ENCODE results near the gene SLC6A6. TPM values are rescaled to one million over a fixed set of nuclear protein-coding genes. Genes with fewer than 3 reads are reported as not detected.

SLC6A6 gene
- polyA plus RNA-seq, 1 of the 3 experiments (the other 2 are of a cell fraction): 19.1 TPM

DNA sequence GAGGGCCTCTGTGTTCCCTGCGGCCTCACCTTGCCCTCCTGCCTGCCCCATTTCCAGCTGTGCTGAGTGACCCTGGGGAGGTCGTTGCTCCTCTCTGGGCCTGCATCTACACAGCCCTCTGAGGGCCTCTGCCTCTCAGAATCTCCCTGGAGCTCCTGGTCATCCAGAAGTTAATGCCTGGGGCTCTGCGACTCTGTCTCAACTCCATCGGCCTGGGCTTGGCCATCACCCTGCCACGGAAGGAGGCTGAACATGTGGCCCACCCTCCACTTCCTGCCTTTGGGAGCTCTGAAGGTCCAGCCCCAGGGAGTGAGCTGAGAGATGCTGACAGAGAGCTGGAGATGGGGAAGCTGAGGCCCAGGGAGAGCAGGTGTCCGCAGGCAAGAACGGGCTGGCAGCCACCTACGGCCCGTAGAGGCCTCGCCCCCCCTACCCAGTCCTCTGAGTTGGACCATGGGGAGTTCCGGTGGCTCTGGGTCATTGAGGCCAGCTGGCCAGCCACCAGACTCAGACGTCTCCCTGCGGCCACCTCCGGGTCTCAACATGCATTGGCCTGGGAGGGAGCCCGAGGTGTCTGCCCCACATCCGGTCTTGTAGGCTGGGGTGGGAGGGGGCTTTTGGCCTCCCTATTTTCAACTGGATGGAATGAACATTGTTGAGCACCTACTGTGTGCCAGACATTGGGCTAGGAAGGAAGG is 103.5 kb downstream of the SLC6A6 start:
- H3K4me1 ChIP-seq (ENCODE audit: control insufficient read depth in 1 of 2, insufficient read depth in 2 of 2, low read depth in 1 of 2, low read length in 1 of 2): peaks cover 0 to 4% of the 10 kb centered on the region in 2 experiments; a peak in 1 of 4 replicates
- TF ChIP-seq RAD21 (IDR thresholded peaks at IDR 0.05; ENCODE audit: low read length) (no peak), RCOR1 (IDR thresholded peaks at IDR 0.05; ENCODE audit: low read length) (no peak), RXRA (IDR thresholded peaks at IDR 0.05; ENCODE audit: borderline replicate concordance, low read depth) (no peak), TAF1 (IDR thresholded peaks at IDR 0.05; ENCODE audit: borderline replicate concordance, low read depth, low read length) (no peak), NFIC (IDR thresholded peaks at IDR 0.05; ENCODE audit: borderline replicate concordance) (no peak), EP300 (IDR thresholded peaks at IDR 0.05; ENCODE audit: borderline replicate concordance in 1 of 2, low read depth in 1 of 2, low read length in 1 of 2) (no peak), FOXJ3 (CRISPR knock-in tag; IDR thresholded peaks at IDR 0.05) (no peak), REST (IDR thresholded peaks at IDR 0.05; ENCODE audit: low read depth, low read length) (no peak), JUND (IDR thresholded peaks at IDR 0.05) (no peak), PBX3 (IDR thresholded peaks at IDR 0.05) (no peak), SMC3 (IDR thresholded peaks at IDR 0.05; ENCODE audit: low read depth, low read length) (no peak), USF1 (IDR thresholded peaks at IDR 0.05; ENCODE audit: borderline replicate concordance, low read depth) (no peak), CHD2 (IDR thresholded peaks at IDR 0.05; ENCODE audit: low read length, partially characterized antibody) (no peak), FOSL2 (IDR thresholded peaks at IDR 0.05; ENCODE audit: borderline replicate concordance, low read depth) (no peak), POLR2AphosphoS5 (IDR thresholded peaks at IDR 0.05; ENCODE audit: low read depth, low read length) (no peak), GATA2 (CRISPR knock-in tag; IDR thresholded peaks at IDR 0.05) (no peak), MEF2A (IDR thresholded peaks at IDR 0.05; ENCODE audit: borderline replicate concordance, low read depth) (no peak)
- TF ChIP-seq, protein P1, sequence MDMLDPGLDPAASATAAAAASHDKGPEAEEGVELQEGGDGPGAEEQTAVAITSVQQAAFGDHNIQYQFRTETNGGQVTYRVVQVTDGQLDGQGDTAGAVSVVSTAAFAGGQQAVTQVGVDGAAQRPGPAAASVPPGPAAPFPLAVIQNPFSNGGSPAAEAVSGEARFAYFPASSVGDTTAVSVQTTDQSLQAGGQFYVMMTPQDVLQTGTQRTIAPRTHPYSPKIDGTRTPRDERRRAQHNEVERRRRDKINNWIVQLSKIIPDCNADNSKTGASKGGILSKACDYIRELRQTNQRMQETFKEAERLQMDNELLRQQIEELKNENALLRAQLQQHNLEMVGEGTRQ (IDR thresholded peaks at IDR 0.05; ENCODE audit: borderline replicate concordance, low read depth, low read length): no peak
- POLR2A ChIA-PET: no interaction called here
- H3K36me3 ChIP-seq (replicated peaks in 1 of 2; ENCODE audit: control insufficient read depth in 1 of 2, insufficient read depth in 2 of 2, low read length in 1 of 2): no peaks in the 10 kb centered on the region
- 60% methylated on average over 7 of the region's 16 CpGs for WGBS (ENCODE audit: low lambda C conversion rate)
- no peaks in the 10 kb centered on the region for H3K9me2 ChIP-seq
- H3K9ac ChIP-seq: no peak overlapping the region
- no peaks in the 10 kb centered on the region for H3K79me2 ChIP-seq (ENCODE audit: insufficient read depth)
- no peak overlapping the region for H3K27ac ChIP-seq (ENCODE audit: low read depth in 2 of 2, low read length in 1 of 2)
- peaks cover 13% of the 10 kb centered on the region; the same call in 1 of the 2 replicates for H3K9me3 ChIP-seq
- CTCF ChIA-PET: interaction anchor here (1.1 to 11.4 kb wide), 4 partner anchors 23 to 303 kb away, joined by 3 to 183 read pairs (median 6); no protein-coding TSS in a partner anchor
- H3K4me3 ChIP-seq (ENCODE audit: low read depth in 2 of 2, low read length in 1 of 2): no peak overlapping the region
- no peaks in the 10 kb centered on the region for H4K20me1 ChIP-seq (ENCODE audit: insufficient read depth)
- no peak overlapping the region for H2AFZ ChIP-seq (ENCODE audit: low read depth)
- H3K27me3 ChIP-seq (ENCODE audit: insufficient read depth): no peaks in the 10 kb centered on the region
- H3K4me2 ChIP-seq: no peak overlapping the region
- DNase-seq: no peak
- no peaks in the 10 kb centered on the region for H3F3A ChIP-seq (replicated peaks; ENCODE audit: insufficient read depth)

Measured in SK-N-SH (cell line).